HG03159 (cell line): ENCODE data around the gene NNMT.

Experiments
- ATAC-seq: cut with Tn5 transposase; IDR thresholded peaks from one replicate; pipeline ENCODE4 v1.9.1; 2021; ENCODE audit warnings: mild to moderate bottlenecking, moderate library complexity; ENCODE audit not compliant: unreplicated experiment

The NNMT gene

GRCh38 chr11:114343020-114343419, 46.8 kb downstream of the NNMT start:
- ATAC-seq, result no peak

DNA sequence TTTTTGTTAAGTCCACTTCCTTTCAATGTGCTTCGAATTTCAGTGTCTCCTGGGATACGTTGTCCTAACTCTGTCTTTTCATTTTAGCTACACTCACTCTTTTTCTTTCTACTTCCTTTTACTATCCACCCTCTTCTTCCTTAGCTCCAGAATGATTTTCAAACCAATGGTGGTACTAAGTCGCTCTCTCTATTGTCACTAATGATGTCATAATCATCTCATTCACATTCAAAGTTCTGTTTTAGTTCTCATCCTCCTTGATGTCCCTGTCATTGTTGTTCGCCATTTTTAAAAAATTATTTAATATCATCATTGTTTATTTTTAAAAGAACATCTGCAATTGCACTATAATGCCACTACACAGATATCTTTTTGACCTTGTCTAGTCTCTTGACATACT, 47.3 kb downstream of the NNMT start:
- no peak for ATAC-seq

GRCh38 chr11:114344494-114344893, 48.3 kb downstream of the NNMT start:
- ATAC-seq, result no peak

DNA sequence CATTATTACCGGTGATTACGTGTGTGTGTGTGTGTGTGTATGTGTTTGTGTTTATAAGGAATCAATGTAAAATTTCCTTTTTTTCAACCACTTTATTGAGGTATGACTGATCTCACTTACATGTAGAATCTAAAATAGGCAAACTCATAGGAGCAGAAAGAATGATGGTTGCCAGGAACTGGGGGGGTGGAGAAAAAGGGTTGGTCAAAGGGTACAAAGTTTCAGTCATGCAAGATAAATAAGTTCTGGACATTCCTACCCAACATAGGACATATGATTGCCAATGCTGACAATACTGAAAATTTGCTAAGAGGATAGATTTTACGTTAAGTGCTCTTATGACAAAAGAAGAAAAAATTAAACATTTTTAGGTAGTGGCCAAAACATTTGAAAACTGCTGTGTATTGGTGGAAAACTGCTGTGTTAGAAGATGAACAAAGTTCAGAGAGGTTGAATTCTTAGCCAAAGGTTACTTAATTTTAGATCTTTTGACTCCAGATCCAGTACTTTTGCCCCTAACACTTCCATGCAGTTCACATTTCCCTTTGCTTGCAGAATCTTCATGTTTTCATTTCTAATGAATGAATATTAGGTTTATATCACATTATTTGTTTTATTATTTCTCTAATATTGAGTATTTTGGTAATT, 49.5 kb downstream of the NNMT start:
- ATAC-seq, result no peak

GRCh38 chr11:114346709-114347141, 50.5 kb downstream of the NNMT start:
- no peak for ATAC-seq

- ATAC-seq, result no peak
Observed at GRCh38 chr11:114348200-114349191, 52.3 kb downstream of the NNMT start.

DNA sequence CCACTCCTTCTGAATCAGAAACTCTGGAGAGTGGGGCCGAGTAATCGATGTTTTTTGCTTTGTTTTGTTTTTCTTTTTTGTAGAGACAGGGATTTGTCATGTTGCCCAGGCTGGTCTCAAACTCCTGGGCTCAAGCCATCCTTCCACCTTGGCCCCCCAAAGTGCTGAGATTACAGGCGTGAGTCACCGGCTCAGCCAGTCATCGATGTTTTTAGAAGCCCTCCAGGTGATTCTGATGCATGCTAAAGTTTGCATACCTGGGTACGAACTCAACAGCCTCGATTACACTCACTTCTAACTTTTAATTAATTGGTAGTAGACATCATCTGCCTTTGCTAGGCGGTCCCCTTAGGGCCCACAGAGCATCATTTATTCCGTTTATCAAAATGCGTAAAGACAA, 53.8 kb downstream of the NNMT start:
- no peak for ATAC-seq

DNA sequence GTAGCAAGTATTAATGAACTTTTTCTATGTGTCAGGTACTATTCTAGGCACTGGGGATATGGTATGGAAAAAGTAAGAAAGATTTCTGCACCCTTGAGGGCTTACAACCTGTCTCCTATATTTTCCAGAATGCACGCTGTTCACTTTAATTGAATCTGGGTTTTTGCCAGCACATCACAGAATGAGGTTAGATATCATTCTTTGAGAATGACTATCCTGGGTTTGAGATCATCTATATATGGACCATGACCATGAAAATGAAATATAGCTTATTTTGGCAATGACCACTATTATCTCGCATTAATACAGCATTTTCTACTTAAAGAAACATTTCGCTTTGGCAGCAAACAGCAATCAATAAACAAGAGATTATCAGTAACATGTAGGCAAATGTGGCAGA, 57.2 kb downstream of the NNMT start:
- ATAC-seq, result no peak

DNA sequence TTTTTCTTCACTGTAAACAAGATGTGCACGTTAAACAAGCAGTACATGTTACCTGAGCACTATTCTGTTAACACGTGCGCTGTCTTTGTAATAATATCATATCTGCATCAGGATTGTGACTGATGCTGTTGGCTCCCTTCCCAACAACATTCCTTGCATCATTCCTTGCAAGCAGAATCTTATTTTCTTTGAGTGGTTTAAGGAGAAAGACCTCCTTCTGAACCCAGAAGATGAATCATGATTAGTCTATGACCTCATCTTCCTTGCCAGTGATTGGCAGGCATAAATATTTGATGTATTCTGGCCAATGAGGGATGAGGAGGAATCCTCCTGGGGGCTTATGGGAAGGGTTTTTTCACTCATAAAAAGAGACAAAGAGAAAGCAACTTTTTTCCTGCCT, 57.9 kb downstream of the NNMT start:
- no peak for ATAC-seq

- no peak for ATAC-seq
Observed at GRCh38 chr11:114358716-114359115, 62.5 kb downstream of the NNMT start.

DNA sequence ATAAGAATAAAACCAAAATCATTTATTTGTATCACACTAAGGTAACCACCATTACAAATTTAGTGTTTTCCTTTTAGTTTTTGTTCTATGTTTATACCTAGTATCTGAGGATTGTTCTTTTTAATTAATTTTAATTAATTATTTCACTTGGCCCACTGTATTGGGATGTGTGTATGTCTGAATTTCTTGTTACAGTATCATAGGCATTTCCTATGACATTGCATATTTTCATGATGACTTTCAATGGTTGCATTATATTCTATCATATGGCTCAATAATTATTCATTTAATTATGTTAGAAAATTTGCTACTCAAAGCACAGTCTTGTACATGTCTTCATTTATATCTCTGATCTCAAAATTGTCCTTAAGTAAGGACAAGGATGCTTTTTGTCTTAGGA, 63.1 kb downstream of the NNMT start:
- ATAC-seq, result no peak

DNA sequence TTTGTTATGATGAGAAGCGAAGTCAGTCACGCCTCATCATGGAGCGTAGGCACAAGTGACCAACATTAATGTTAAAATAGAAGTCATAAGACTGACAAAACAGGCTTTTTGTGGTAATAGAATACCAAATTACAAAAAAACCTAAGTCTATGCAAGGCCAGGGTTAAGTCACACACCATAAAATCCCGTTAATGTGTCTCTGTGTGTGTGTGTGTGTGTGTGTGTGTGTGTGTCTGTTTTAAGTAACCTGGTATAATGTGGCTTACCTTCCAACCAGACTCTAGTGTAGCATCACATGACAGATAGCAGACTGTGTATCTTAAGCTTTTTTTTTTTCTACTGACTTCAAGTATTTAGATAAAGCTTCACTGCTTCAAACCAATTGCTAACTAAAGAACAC, 66.1 kb downstream of the NNMT start:
- ATAC-seq, result no peak

- ATAC-seq, result no peak
Observed at GRCh38 chr11:114362958-114363357, 66.8 kb downstream of the NNMT start.
